ENCODE measurements around the gene SMARCAL1.

SMARCAL1 gene

DNA sequence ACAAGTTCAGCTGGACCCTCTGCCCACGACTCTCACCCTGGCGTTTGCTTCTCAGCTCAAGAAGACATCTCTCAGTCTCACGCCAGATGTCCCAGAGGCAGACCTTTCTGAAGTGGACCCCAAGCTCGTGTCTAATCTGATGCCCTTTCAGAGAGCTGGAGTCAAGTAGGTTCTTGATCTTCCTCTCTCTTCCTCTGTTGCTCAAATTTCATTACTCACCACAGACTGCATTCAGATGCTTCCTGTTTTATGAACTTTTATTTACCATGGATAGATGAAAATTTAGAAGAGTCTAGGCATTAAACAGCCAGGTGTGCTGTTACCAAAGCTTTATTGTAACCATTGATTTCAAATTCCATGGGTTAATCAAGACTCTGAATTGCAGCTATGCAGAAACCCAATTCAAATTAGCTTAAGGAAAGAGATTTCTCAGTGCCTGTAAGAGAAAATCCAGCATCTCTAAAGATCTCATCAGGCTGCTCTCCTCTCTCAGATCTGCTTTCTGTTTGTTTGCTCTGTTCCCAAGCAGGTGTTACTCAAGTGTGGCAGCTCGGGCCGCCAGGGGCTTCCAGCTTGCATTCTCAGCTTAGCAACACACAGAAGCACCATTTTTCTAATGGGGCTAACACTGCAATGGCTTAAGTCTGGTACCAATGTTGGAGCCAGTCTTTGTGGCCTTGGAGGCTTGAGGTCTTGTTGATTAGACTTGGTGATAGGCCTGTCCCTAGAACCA lies 16.5 kb downstream of the SMARCAL1 start:
- no peak for DNase-seq

DNA sequence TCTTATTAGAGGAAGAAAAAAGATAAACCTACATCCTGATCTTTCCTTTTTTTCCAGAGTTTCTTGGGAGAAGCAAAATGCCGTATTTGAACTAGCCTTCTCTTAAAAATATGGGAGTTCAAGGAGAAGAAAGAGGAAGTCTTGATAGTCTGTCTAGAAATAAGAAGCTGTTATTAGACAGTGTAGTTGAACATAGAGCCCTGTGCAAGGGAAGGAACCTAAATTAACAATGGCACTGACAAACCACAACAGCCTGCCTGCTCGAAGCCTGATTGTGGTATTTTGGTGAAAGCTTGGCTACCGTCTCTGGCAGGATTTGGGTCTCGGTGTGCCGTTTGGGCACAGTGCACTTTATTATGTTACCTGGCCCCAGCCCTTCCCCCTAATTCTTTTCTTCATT lies 17.1 kb downstream of the SMARCAL1 start:
- no peak for DNase-seq

DNA sequence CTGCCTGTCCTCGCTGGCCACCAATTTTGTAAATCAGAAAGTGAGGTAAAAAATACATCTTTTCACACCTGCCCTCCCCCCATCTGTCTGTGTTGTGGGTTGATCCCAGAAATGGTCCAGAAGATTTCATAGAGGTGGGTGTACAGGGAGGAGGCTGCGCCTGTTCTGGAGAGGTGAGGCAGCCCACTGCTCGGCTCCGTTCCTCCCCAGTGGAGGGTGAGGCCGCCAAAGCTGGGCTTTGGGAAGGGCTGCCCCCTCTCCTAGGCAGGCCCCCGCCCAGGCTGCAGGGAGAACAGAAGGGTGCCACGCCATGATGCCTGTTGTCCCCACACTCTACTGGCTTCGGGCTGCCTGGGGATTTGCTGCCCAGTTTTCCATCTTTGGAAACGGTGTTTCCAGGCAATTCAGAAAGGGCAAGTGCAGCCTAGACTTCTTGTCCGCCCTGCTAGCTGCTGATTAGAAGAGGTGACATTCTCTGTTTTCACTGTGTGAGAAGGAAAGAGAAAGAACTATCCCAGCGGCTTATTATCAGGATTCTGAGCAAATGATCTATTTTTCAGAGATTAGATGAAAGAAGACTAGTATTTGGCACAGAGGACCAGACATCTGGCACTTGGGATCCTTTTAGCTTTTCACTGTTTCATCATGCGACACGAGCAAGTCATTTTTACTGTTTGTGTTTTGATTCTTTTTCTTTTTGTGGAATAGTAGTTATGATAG lies 18.7 kb downstream of the SMARCAL1 start:
- DNase-seq: no peak

DNA sequence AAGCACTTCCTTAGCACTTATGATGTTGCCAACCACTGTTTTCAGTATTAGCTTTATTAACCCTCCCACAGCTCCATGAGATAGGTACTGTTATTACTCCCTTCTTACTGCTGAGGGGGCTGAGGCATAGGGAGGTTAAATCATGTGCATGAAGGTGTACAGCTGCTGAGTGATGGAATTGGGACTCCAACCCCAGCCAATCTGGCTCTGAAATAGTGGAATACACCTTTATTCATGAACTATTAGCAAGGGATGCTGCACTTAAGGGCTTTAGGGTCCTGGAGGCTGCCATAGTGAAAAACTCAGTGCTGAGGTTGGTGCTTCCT lies 19.2 kb downstream of the SMARCAL1 start:
- no peak for DNase-seq

DNA sequence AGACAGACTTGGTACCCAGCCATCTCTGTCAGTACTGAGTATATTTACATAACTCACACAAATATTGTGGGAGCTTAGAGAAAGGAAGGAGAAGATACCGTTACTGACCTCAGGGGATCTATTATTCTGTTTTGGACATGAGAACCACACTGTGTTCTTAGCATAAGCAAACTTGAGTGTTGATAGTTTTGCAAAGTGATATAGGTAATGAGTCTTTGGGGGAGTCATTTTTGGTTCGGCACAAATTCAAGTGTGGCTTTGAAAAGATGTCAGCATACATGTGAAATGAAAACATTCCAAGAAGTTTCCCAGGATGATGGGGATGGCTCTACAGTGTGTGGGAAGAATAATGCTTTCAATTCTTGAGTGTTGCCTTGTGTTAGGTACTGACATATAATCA lies 24.1 kb downstream of the SMARCAL1 start:
- no peak for DNase-seq

DNA sequence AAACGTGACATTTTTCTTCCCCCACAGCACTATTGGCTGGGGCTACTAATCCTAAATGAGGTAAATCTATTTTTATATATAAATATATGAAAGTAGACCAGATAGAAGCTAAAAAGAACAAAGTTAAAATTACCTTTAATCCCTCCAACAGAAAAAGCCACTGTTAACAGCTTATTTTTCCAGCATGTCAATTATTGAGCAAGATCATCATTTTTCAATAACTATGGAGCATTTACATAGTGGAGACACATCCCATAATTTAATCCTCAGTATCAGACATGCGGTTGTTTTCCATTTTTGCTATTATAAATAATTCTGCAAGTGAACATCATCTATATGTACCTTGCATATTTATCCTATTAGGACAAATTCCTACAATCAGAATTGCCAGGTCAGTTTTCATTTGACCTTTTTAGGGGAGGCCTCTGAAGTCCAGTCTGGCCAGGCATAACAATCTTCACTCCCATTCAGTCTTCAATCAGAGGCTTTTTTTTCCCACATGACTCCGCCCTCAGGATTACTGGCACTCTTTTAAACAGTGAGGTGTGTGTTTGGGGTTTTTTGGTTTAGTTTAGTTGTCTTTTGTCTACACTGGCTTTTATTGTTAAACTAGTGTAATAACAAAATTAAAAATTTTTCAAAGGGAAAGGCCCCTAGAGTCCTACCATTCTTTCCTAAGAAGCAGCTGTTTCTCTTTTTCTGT lies 29.2 kb downstream of the SMARCAL1 start:
- no peak for DNase-seq

DNA sequence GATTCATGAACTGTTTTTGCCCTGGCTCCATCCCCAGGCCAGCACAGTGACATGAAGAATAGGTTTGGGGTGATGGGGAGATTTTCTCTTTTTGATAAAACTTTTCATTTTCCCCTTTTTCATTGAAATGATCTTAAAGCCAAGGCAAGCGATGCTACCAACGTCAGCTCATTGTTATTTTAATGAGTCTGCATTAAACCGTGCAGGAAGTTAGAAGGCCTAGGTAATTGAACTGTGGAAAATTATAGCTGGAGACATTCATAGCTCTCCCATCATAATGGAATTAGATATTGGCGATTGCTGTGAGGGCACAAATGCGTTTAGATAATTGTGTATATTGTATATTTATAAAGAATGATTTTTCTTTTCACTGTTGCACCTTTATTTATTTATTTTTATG lies 33.2 kb downstream of the SMARCAL1 start:
- DNase-seq: no peak

DNA sequence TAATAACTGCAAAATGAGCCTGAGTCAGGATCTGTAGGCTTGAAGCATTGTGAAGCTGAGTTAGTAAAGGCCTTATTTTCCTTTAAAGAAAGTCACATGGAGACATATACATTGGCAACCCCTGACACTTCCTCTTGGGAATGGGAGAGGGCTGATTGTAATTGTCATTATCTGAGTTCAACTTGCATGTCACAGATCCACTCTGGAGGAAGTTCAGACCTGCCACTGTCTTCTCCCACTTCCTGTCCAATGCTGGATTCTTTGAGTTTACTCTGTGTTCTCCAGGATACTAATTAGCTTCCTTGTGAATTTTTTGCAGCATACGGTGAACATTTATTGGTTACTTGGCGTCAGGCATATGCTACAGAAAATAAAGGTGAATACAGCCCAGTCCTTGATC lies 34.1 kb downstream of the SMARCAL1 start:
- no peak for DNase-seq

DNA sequence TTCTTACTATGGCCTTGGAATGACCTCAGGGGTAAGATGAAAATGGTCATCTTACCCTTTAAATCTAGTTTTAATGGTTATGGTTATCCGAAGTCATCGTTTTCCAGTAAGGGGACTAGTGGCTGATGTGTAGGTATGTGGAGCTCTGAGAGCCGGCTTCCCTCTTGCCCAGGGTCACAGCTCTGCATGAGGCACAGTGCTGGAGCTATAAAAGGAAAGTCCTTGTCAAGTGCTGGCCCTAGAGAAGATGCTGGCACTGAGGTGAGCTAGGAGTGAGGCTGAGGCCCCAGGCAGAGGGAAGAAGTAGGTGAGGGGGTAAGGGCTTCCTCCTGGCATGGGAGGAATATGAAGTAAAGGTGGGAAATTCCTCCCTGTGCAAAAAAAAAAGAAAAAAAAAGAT lies 35.0 kb downstream of the SMARCAL1 start:
- no peak for DNase-seq

DNA sequence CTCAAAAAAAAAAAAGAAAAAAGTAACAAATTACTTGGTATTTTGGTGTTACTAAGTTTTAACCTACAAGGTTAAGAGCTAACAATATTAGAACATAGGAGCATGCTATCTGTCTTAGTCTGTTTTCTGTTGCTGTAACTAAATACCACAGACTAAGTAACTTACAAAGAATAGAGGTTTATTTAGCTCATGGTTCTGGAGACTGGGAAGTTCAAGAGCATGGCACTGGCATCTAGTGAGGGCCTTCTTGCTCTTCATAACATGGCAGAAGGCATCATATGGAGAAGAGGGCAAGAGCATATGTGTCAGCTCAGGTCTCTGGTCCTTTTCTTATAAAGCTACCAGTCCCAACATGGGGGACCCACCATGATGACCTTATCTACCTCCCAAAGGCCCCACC lies 36.5 kb downstream of the SMARCAL1 start:
- no peak for DNase-seq

DNA sequence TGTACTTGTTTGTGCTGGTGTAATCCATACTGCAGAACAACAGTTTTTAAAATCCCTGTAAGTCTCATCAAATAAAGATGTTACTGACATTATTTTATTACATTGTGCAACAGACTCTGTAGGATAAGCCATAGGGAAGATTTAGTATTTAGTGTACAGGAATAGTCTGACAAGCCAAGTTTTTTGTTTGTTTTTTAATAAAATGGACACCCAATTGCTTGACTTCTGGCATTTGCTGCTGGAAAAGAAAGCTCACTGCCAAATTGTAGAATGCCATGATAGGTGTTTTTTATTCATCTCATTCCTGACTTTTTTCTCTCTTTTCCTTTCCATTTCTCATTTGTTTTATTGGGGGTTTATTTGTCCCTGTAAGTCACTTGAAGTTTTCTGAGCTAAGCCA lies 38.1 kb downstream of the SMARCAL1 start:
- DNase-seq: no peak

DNA sequence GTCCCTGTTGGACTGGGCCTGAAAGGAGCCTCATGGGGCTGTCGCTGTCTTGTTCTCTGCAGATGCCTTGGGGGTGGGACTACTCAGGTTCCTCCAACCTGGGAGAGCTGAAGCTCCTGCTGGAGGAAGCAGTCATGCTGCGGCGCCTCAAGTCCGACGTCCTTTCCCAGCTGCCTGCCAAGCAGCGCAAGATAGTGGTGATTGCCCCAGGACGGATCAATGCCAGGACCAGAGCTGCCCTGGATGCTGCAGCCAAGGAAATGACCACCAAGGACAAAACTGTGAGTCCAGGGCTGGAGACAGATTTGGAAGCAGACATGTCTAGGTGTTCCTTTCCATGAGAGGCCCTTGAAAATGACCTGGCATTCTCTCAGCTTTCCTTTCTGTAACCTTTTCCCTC lies 38.5 kb downstream of the SMARCAL1 start:
- DNase-seq: no peak

DNA sequence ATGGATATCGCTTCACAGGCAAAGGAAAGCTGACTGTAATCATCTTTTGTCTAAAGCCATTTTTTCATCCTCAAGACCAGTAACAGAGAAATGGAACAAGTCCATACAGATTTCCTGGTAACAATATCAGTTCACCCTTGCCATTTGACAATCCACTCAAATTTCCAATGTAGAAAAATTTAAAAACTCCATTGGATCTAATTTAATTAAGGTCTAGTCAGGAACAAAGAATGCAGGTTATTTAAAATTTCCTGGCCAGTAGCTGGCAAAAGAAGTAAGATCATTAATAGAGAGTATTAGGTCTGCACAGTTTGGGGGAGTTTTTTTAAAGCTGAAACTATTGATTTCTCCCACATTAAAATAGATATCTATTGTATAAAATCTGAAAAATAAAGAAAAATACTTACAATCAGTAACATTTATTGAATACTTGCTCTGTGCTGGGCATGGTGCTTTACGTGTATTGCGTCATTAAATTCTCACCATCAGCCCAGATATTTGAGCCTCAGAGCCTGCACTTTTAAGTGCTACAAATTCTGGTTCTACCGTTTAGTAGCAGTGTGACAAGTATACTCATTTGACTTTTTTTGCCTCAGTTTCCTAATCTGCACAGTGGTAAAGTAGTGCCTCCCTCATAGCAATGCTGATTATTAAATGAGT lies 41.8 kb downstream of the SMARCAL1 start:
- DNase-seq: no peak

DNA sequence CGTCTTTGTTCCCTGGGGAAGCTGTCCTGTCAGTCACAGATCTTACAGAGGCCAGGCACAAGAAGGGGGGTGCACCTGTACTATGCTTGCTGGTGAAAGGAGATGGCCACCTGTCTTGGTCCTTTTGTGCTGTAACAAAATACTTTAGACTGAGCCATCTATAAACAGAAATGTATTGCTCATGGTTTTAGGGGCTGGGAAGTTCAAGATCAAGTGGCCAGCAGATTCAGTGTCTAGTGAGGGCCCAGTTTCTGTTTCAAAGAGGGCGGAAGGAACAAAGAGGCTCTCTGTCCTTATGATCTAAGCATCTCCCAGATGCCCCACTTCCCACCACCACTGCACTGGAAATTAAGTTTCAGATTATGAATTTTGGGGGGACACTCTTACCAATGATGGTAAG lies 50.9 kb downstream of the SMARCAL1 start:
- no peak for DNase-seq

DNA sequence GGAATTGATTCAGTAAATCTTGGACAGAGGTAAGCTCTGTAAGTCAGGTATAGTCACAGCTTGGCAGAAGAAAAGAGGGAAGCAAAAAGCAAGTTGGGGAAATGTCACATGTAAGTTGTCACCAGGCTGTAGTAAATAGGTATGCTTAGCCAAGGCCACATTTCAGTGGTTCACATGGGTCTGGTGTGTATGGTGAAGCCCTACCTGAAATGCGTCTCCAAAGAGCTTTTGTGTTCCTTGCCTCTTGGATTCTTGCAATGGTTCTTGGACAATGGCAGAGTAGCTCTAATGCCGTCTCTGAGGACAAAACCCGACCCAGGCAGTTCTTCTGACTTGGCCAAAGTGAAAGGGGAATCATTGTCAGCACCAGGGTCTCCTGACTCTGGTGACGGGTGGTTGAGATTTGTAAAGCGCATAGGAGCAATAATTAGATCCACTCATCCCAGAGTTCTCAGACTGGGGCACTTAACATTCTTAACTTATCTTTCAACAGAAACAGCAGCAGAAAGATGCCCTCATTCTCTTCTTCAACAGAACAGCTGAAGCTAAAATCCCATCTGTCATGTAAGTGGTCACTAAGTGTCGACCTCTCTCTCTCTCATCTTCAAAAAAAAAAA lies 51.9 kb downstream of the SMARCAL1 start:
- no peak for DNase-seq

DNA sequence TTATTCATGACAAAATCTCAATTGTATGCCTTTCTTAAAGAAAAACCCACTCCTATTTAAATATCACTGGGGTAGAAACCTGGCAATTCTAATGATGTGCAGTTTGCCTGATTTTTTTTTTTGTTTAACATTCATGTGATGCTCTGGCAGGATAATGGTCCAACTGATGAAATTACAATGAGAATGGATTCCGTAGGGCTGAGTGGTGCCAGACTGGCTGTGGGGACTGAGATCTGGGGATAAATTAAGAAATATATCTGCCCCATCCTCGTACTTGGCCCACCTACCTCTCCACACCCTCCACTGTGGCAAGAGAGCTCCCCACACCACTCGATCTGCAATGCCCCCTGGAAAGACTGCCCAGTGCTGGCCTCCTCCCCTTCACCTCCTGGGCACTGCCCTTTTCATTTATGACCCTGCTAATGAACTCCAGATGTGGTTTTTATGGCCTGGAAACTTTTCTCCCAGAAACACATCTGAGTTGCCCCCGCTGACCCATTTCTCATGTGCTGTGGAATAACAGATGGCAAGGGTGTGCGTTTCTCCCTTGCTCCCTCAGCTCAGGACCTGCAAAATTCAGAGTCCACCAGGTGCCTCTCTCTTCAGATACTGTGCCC lies 53.4 kb downstream of the SMARCAL1 start:
- DNase-seq: no peak

DNA sequence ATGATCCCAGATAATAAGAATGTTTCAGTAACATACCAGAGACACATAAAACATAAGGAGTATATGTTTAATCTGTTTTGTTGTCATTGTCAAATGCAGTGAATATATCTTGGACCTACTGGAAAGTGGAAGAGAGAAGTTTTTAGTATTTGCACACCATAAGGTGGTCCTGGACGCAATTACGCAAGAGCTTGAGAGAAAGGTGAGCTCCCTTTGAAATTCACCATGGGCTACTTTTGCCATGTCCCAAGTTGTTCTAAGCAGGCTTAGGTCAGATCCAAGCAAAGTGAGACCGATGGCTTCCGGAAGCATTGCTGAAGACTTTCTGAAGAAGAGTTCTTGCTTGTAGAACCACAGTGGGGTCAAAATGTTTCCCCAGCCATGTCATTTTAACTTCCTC lies 55.6 kb downstream of the SMARCAL1 start:
- no peak for DNase-seq

DNA sequence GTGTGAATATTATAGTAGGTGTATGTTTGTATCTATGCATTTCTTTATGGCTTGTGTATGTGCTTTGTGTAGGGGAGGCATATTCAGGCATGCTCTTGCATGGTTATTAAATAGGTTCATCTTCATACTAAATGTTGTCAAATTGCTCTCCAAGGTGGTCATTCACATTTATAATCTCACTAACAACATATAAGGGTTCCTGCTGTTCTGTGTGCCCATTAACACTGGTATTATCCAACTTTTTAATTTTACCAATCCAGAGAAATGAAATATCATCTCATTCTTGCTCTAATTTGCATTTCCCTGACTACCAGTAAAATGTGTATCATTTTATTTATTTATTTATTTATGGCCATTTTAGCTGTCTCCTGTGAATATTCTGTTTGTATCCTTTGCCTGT lies 57.4 kb downstream of the SMARCAL1 start:
- no peak for DNase-seq

DNA sequence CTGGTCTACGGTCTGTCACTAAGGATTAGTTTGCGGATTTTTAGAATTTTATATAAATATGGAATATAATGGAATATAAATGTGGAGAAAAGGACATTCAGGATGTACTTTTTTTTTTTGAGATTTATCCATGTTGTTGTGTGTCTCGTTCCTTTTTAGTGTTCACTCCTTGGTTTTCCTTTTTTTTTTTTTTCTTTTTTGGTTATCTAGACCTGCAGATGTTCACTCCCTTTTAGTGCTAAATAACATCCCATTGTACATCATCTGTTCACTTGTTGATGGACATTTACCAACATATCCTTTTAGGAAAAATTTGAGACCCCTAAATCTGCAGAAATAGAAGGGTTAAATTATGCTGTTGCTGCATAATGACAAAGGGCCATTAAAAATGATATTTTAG lies 60.9 kb downstream of the SMARCAL1 start:
- DNase-seq: no peak

DNA sequence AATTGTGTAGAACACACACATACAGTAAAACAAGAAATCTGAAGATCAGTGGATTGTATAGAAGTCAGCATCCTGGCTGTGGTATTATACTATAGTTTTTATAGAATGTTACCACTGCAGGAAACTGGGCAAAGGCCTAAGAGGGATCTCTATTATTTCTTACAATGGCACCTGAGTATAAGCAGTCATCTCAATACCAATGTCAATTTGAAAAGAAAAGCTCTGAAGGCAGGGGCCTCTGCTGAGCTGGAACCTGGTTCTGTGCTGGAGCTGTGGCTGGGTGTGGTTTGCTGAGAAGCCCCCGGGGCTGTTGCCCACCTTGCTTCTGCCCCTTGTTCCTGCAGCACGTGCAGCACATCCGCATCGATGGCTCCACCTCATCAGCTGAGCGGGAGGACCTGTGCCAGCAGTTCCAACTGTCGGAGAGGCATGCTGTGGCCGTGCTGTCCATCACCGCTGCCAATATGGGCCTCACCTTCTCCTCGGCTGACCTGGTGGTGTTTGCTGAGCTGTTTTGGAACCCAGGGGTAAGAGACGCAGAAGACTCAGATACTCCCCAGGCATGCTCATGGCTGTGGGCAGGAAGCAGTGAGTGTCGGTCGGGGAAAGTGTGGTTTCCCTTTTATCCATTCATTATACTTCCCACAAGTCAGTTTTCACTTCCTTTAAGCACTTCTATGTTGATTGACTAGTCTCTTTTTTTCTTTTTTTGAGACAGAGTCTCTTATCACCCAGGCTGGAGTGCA lies 62.8 kb downstream of the SMARCAL1 start:
- DNase-seq: no peak

DNA sequence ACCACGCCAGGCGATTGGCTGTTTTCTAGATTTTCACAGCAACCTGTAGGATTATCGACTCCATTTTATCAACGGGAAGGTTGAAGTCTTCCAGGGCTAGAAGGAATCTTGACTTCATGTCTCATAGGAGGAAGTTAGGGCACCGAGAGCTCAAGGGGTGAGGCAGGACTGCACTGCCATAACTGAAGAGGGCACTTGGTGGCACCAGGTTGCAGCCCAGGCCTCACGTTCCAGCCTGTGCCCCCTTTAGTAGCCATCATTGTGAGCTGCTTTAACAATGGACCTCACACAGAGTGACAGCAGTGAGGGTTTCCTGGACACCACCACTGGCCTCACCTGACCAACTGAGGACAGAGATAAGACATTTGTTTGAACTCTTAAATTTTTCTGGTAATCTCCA lies 63.5 kb downstream of the SMARCAL1 start:
- DNase-seq: no peak
